ENCODE results near the gene DNTT.
A peak's percentile ranks its signal among the peaks of the same experiment; 100 is the strongest.
"Not testable (repeated sequence)": the region's sequence is repeated elsewhere in the genome, so short reads cannot be mapped to it uniquely, and the experiment has no call there.

Gene DNTT

DNA sequence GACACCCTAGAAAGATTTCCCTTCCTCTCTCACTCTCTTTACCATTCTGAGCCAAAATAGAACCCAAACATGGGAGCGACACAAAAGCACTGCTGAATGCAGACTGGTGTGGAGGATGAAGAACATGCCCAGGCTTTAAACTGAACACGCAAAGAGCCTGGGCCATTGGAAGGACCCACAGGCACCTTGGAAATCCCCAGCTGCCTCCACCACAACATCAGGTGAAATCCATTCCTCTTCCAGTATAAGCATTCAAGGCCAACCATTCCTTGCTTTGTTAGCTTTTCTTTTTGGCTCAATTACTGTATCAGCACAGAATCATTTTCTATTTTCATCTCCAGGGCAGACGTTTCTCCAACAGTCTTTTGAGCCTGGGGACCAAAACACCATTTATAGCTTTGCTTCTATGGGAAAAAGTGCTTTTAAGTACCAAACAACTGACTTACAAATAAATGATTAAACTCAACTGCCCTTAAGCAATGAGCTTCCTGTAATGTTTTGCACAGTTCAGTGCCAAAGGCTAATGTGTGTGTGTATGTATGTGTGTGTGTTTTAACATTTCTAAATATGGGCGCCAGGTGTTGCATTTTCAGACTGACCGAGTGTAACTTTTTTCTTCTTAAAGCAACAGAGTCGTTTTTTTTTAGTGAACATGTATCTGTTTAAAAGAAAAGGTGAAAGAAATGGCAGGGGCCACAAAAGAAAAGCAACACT is 16.7 kb upstream of the DNTT start:
- Mint-ChIP-seq H3K4me3 (peak overlapping the region; percentile 6), H3K36me3 (ENCODE audit: low read depth) (no peaks in the 10 kb centered on the region), H3K4me1 (peaks cover 20% of the 10 kb centered on the region), H3K27ac (peak overlapping the region; percentile 39), H3K9me3 (no peaks in the 10 kb centered on the region), H3K27me3 (peaks cover 2% of the 10 kb centered on the region)
- no peak for ATAC-seq
- no peak for DNase-seq

DNA sequence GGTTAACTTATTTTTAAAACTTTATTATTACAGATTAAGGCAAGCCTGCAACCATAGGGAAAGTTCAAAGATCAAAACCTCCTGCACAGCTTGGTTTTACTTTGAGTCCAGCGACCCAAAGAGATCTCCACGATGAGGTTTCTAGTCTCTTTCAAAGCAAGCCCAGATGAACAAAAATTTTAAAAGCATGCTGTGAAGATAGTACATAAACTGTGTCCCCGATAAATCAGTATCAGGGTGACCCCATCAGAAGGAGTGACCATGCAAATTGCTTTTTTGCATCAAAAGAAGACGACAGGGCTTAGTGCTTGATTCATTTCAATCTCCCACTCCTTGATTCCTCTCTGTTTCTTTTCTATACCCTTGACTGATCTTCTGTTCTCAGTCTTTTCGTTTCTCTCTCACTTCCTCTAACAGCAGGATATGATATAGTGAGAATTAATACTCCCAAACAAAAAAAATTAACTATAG is 16.0 kb upstream of the DNTT start:
- Mint-ChIP-seq H3K36me3 (ENCODE audit: low read depth) (no peaks in the 10 kb centered on the region), H3K27ac (no peak overlapping the region), H3K9me3 (no peaks in the 10 kb centered on the region)

DNA sequence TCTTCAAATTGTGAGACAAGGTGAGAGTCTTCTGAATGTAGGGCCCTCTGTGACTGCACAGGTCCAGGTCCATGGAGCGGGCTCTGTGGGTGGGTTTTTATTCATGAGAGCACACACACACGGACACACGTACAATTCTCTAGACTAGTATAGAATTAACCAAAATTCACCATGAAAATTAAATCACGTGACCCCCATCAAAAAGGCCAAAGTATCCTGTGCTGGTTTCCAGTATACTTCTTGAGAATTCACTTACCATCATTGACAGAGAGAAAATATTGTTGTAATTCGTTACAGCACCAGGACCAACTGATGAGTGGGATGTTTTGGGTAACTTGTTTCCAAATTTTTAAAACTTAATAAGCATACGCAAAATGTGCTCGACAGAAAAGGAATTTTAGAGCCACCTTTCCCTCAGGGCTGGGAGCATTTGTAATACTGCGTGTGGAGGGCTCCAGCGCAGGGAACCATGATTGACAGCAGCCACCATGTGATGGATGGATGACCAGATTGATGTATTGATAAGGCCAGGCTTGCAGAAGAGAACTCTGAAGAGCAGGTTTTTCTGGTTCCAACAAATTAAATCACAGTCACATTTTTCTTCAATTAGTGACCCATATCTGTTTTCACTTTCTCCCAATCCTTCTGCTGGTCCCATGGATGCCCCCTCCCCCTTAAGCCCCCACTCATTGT is 14.9 kb upstream of the DNTT start:
- Mint-ChIP-seq H3K27ac (no peak overlapping the region), H3K4me1 (peaks cover 23% of the 10 kb centered on the region), H3K36me3 (ENCODE audit: low read depth) (no peaks in the 10 kb centered on the region), H3K27me3 (peaks cover 2% of the 10 kb centered on the region), H3K9me3 (no peaks in the 10 kb centered on the region), H3K4me3 (no peak overlapping the region)
- ATAC-seq (no peak), DNase-seq (no peak)

More for the DNA sequence above, 16.0 kb upstream of the DNTT start:
- DNase-seq, result no peak
- Mint-ChIP-seq H3K27me3 (peaks cover 2% of the 10 kb centered on the region), H3K4me1 (peaks cover 20% of the 10 kb centered on the region), H3K4me3 (peak overlapping the region; percentile 51)
- ATAC-seq, result no peak

DNA sequence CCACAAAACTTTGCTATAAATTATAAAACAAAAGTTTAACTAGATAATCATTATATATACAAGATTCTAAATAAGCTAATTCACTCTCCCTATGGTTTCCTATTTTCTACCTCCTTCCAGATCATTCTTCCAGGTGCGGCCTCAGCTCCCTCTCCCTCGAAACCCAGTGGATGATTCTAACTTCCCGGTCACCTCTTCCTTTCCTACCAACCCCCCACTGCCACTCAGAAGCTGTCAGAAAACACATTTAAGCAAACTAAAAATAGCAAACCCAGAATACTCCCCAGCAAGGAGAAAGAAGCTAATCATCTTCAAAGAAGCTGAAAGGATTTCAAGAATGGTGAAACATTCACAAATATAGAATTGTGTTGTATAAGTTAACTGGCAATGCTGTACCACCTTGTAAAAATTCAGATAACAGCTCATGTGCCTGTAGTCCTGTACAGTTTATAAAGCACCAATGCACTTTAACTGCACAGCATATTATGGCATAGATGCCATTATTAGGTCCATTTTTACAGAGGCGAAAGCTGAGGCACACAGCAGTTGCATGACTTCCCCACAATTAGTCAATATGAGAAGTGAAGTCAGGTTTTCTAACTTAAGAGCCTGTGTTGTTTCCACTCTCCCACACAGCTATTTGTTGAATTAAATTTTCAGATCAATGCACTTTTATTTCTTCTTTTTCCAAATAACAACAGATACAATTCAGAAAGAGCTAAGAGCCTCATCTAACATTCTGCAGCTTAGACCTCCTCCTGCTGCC is 13.7 kb upstream of the DNTT start:
- Mint-ChIP-seq H3K27ac (no peak overlapping the region), H3K27me3 (peaks cover 2% of the 10 kb centered on the region), H3K4me1 (peaks cover 27% of the 10 kb centered on the region), H3K9me3 (no peaks in the 10 kb centered on the region), H3K36me3 (ENCODE audit: low read depth) (no peaks in the 10 kb centered on the region), H3K4me3 (no peak overlapping the region)
- no peak for DNase-seq
- no peak for ATAC-seq

DNA sequence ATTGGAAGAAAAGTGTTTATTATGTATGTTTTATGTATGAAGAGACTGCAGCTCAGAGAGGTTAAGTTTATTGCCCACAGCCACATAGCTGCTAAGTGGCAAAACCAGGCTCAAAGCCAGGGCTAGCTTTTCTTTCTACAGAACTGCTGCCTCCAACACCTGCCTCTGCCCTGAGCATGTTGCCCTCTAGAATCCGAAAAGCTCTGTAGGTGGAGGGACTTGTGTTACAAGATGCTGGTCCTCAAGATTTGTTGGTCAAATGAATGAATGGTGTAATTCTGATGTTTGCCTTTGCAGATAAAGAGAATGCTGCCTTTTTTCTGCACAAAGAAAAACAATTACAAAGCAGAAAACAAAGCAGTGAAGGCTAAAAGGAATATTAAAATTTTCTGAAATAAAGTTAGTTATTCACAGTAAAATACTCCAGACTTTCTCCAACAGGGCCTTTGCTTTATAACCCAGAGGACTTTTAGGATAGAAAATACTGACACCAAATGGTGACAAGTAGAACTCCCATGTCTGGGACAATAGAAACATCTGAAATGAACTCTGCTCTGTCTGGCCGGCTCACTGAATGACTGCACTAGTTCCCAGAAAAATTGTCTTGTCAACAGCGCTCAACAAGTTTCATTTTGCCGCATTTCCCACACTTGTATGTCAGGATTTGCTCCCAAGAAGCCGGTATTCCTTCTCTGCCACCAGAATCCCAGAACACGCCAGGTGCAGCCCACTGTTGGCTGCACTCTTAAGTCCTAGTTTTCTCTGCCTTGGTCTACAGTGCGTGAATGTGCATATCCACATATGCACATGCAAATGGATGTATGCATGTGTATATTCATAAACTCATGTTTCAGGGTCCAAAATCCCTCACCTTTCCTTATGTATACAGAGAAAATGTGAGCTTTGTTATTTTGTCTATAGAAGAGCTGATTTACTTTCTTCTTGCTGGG is 11.0 kb upstream of the DNTT start:
- no peak for DNase-seq

DNA sequence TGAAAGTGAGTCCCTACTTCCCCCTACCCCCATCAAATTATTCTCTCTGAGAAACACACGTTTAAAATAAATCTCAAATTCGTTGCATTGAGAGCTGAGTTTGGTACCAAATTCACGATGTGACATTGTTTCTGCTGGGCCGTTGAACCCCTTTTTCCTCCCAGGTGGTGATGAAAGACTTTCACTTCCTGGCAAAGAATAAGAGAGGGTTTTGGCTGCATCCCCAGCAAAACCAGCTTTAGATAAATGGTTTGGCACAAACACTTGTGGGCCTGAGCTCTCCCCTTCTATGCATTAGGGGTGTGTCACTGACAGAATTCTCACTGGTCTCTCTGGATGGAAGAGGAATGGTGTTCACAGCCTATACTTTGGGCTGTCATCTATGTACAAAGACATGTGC is 8.8 kb upstream of the DNTT start:
- peaks cover 35% of the 10 kb centered on the region for H3K4me1 Mint-ChIP-seq
- no peaks in the 10 kb centered on the region for H3K36me3 Mint-ChIP-seq (ENCODE audit: low read depth)
- H3K27ac Mint-ChIP-seq, result no peak overlapping the region
- H3K4me3 Mint-ChIP-seq, result no peak overlapping the region
- H3K27me3 Mint-ChIP-seq, result peaks cover 2% of the 10 kb centered on the region
- ATAC-seq (no peak), DNase-seq (no peak)
- no peaks in the 10 kb centered on the region for H3K9me3 Mint-ChIP-seq

More for the DNA sequence above, 11.0 kb upstream of the DNTT start:
- ATAC-seq, result peak; percentile 63
- Mint-ChIP-seq H3K4me1 (peaks cover 21% of the 10 kb centered on the region), H3K4me3 (no peak overlapping the region), H3K27me3 (peaks cover 2% of the 10 kb centered on the region), H3K9me3 (no peaks in the 10 kb centered on the region), H3K36me3 (ENCODE audit: low read depth) (no peaks in the 10 kb centered on the region), H3K27ac (no peak overlapping the region)

DNA sequence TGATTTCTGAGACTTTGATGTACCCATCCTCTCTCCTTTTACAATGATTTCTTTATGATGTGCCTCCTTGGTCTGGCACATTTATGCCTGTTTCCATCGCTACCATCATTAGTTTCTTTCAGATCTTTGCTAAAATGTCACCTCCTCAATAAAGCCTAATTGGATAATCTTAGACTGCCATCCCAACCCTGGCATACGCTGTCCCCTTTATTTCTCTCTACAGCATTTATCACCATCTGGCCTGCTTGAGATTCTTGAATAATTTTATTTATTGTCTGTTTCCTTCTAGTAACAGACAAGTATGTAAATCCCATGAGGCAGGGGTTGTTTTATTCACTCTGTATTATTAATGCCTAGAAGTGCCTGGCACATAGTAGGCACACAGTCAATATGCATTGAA is 6.7 kb upstream of the DNTT start:
- no peak overlapping the region for H3K27ac Mint-ChIP-seq
- ATAC-seq, result no peak
- H3K4me1 Mint-ChIP-seq, result peaks cover 44% of the 10 kb centered on the region

DNA sequence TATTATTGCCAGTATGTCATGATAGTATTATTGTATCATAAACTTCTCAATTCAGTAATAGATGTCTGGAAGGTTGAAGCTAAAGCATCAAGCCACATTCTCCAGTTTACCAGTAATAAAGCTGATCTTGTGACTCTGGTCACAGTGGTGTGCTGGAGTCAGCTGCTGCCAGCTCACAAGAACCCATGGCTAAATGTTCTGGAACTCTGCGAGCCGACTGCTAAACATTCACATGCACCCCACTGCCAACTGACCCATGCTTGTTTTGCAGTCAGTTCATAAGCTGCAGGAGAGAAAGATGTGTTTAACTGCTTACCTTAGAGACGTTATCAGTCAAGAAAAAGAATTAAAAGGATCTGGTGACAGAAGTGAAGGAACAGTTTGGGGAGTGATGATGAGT is 5.9 kb upstream of the DNTT start:
- no peak overlapping the region for H3K27ac Mint-ChIP-seq
- H3K4me1 Mint-ChIP-seq, result peaks cover 44% of the 10 kb centered on the region
- no peaks in the 10 kb centered on the region for H3K36me3 Mint-ChIP-seq (ENCODE audit: low read depth)
- DNase-seq, result no peak
- H3K4me3 Mint-ChIP-seq, result no peak overlapping the region
- no peaks in the 10 kb centered on the region for H3K9me3 Mint-ChIP-seq
- H3K27me3 Mint-ChIP-seq, result no peaks in the 10 kb centered on the region
- ATAC-seq, result no peak

More for the DNA sequence above, 6.7 kb upstream of the DNTT start:
- Mint-ChIP-seq H3K4me3 (no peak overlapping the region), H3K9me3 (no peaks in the 10 kb centered on the region), H3K36me3 (ENCODE audit: low read depth) (no peaks in the 10 kb centered on the region), H3K27me3 (no peaks in the 10 kb centered on the region)
- no peak for DNase-seq

DNA sequence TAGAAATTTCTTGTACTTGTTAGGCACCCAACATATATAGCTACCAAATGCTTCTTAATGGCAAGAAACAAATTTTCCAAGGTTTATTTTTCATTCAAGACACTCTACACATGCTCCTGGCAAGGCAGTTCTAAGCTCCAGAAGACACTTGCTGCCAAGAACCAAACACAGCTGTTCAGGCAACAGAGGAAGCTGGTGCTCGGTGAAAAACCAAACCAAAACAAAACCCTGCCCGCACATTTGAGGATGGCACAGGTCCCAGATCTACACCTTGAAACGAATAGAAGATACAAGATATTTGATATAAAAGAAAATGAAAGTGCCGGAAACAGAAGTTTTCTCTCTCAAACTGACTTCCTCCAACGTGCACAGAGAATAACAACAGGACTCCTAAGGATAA is 4.9 kb upstream of the DNTT start:
- ATAC-seq (peak; percentile 11), DNase-seq (no peak)
- no peaks in the 10 kb centered on the region for H3K27me3 Mint-ChIP-seq
- H3K4me3 Mint-ChIP-seq, result peak overlapping the region; percentile 60
- H3K36me3 Mint-ChIP-seq (ENCODE audit: low read depth), result no peaks in the 10 kb centered on the region
- peaks cover 43% of the 10 kb centered on the region for H3K4me1 Mint-ChIP-seq
- no peaks in the 10 kb centered on the region for H3K9me3 Mint-ChIP-seq
- peak overlapping the region; percentile 80 for H3K27ac Mint-ChIP-seq

DNA sequence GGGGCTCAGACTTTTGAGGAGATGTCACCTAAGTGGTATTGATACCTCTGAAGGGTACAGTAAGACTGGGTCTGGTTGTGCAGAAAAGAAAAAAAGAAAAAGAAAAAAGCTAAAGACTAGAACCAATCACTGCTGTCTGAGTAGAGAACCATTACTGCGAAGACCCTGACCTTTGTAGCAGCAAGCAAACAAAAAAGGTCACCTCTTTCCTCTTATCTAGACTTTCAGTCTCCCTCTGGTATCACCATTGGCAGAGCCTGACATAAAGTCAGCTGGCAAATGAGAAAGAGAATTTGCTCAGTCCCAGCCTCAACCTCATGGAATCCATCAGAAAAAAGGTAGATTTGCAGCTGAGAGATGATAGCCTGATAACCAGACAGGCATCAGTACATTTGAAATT is 2.6 kb upstream of the DNTT start:
- ATAC-seq, result no peak
- H3K27me3 Mint-ChIP-seq, result peaks cover 2% of the 10 kb centered on the region
- H3K27ac Mint-ChIP-seq, result no peak overlapping the region
- no peak for DNase-seq
- H3K9me3 Mint-ChIP-seq, result no peaks in the 10 kb centered on the region
- peaks cover 48% of the 10 kb centered on the region for H3K4me1 Mint-ChIP-seq
- no peaks in the 10 kb centered on the region for H3K36me3 Mint-ChIP-seq (ENCODE audit: low read depth)
- H3K4me3 Mint-ChIP-seq, result no peak overlapping the region

DNA sequence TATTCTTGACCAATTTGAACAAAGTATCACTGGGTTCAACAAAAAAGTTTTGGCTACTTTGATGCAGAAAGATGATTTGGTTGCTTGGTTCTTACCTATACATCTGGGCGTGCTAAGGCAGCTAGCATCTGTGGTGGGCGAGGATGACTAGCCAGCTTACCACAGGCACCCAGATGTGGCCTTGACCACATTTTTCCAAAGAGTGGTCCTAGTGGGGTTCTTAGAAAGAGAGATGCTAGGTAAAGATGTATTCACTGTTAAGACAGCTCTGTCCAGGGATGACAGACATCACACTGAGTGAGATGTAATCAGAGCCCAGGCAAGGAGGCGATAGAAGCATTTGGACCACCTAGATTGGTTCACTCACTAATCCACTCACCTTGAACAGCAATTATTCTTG is 785 bp downstream of the DNTT start:
- ATAC-seq (peak; percentile 87), DNase-seq (no peak)
- H3K36me3 Mint-ChIP-seq (ENCODE audit: low read depth), result no peaks in the 10 kb centered on the region
- H3K9me3 Mint-ChIP-seq, result no peaks in the 10 kb centered on the region
- H3K4me1 Mint-ChIP-seq, result peaks cover 36% of the 10 kb centered on the region
- no peak overlapping the region for H3K4me3 Mint-ChIP-seq
- H3K27me3 Mint-ChIP-seq, result peaks cover 5% of the 10 kb centered on the region
- no peak overlapping the region for H3K27ac Mint-ChIP-seq

DNA sequence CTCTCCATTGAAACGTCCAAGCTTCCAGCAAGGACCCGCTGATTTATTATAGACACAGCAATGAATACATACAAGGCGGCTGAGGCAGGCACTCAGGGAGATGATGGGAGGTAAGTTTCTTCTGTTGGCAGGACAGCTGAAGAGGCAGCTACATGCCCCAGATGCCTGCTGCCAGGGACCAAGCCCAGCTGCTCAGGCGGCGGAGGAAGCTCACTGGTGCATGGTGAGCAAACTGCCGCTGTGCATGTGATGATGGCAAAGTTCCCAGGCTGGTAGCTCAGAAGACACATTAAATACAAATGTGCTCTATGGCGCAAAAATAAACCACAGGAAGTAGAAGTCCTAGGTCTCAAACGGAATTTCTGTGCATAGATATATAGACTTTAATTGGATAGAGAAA is 2.3 kb downstream of the DNTT start:
- no peak overlapping the region for H3K27ac Mint-ChIP-seq

DNA sequence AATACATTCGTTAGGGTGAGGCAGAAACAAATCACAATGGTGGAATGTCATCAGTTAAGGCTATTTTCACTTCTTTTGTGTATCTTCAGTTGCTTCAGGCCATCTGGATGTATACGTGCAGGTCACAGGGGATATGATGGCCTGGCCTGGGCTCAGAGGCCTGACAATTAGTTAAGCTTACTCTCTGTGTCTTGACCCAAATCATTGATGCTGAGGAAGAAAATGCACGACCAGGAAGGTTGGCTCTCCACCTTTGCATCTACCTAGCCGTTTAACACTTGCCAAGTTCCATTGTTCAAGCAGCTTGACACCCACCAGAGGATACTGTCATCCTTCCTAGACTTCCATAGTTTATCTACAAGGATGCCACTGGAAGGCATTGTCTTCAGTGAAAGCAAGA is 4.6 kb downstream of the DNTT start:
- not testable (repeated sequence) for ATAC-seq; H3K27me3 Mint-ChIP-seq; H3K27ac Mint-ChIP-seq; H3K4me3 Mint-ChIP-seq; H3K36me3 Mint-ChIP-seq (ENCODE audit: low read depth); DNase-seq; H3K9me3 Mint-ChIP-seq
- peaks cover 22% of the 10 kb centered on the region for H3K4me1 Mint-ChIP-seq

More for the DNA sequence above, 2.3 kb downstream of the DNTT start:
- ATAC-seq (no peak), DNase-seq (peak; percentile 17)
- Mint-ChIP-seq H3K9me3 (no peaks in the 10 kb centered on the region), H3K4me1 (peaks cover 23% of the 10 kb centered on the region), H3K36me3 (ENCODE audit: low read depth) (no peaks in the 10 kb centered on the region), H3K27me3 (peaks cover 5% of the 10 kb centered on the region), H3K4me3 (no peak overlapping the region)
